ENCODE results near the gene ZNF841. TPM values are rescaled to one million over a fixed set of nuclear protein-coding genes. Genes with fewer than 3 reads are reported as not detected.

ZNF841 gene
- total and polyA plus RNA-seq, 9 of the 15 experiments (the other 6 are each of a cell fraction or from before 2014, with no cell fraction given): 3.1 to 17.1 (median 11.0) TPM

DNA sequence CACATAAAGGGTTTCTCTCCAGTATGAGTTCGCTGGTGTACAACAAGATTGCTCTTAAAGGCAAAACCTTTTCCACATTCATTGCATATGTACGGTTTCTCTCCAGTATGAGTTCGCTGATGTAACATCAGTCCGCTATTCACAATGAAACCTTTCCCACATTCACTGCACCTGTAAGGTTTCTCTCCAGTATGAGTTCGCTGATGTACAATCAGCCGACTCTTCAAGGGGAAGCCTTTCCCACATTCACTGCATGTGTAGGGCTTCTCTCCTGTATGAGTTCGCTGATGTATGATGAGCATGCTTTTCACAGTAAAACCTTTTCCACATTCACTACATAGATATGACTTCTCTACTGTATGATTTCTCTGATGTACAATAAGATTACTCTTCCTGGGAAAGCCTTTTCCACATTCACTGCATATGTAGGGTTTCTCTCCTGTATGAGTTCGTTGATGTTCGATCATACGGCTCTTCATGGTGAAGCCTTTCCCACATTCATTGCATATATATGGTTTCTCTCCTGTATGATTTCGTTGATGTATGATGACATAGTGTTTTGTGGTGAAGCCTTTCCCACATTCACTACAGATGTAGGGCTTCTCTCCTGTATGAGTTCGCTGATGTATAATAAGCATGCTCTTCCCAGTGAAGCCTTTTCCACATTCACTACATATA lies 61.4 kb downstream of the ZNF841 start (continued):
- 0 out of 2 replicates have a peak, but pooled peaks have one; percentile 54 for TF ChIP-seq CBX5 (IDR thresholded peaks at IDR 0.05; ENCODE audit: borderline replicate concordance, low read depth)
- no peak for TF ChIP-seq ZNF717 (CRISPR knock-in tag; IDR thresholded peaks at IDR 0.05)
- TF ChIP-seq NCOR1 (IDR thresholded peaks at IDR 0.05): no peak
- TF ChIP-seq, protein P1, sequence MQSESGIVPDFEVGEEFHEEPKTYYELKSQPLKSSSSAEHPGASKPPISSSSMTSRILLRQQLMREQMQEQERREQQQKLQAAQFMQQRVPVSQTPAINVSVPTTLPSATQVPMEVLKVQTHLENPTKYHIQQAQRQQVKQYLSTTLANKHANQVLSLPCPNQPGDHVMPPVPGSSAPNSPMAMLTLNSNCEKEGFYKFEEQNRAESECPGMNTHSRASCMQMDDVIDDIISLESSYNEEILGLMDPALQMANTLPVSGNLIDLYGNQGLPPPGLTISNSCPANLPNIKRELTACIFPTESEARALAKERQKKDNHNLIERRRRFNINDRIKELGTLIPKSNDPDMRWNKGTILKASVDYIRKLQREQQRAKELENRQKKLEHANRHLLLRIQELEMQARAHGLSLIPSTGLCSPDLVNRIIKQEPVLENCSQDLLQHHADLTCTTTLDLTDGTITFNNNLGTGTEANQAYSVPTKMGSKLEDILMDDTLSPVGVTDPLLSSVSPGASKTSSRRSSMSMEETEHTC (IDR thresholded peaks at IDR 0.05): no peak
- no peak for TF ChIP-seq SREBF1 (IDR thresholded peaks at IDR 0.05; ENCODE audit: borderline replicate concordance, low read depth, low read length)
- TF ChIP-seq HDAC6 (IDR thresholded peaks at IDR 0.05; ENCODE audit: low read depth, low read length): no peak
- TF ChIP-seq, protein P2, sequence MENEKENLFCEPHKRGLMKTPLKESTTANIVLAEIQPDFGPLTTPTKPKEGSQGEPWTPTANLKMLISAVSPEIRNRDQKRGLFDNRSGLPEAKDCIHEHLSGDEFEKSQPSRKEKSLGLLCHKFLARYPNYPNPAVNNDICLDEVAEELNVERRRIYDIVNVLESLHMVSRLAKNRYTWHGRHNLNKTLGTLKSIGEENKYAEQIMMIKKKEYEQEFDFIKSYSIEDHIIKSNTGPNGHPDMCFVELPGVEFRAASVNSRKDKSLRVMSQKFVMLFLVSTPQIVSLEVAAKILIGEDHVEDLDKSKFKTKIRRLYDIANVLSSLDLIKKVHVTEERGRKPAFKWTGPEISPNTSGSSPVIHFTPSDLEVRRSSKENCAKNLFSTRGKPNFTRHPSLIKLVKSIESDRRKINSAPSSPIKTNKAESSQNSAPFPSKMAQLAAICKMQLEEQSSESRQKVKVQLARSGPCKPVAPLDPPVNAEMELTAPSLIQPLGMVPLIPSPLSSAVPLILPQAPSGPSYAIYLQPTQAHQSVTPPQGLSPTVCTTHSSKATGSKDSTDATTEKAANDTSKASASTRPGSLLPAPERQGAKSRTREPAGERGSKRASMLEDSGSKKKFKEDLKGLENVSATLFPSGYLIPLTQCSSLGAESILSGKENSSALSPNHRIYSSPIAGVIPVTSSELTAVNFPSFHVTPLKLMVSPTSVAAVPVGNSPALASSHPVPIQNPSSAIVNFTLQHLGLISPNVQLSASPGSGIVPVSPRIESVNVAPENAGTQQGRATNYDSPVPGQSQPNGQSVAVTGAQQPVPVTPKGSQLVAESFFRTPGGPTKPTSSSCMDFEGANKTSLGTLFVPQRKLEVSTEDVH (IDR thresholded peaks at IDR 0.05; ENCODE audit: low read depth, partially characterized antibody): no peak
- no peak for TF ChIP-seq ZNF583 (CRISPR knock-in tag; IDR thresholded peaks at IDR 0.05)
- TF ChIP-seq, protein P3, sequence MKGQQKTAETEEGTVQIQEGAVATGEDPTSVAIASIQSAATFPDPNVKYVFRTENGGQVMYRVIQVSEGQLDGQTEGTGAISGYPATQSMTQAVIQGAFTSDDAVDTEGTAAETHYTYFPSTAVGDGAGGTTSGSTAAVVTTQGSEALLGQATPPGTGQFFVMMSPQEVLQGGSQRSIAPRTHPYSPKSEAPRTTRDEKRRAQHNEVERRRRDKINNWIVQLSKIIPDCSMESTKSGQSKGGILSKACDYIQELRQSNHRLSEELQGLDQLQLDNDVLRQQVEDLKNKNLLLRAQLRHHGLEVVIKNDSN (CRISPR knock-in tag; IDR thresholded peaks at IDR 0.05): no peak
- no peak for TF ChIP-seq POLR2A (conservative IDR thresholded peaks at IDR 0.05)
- TF ChIP-seq, protein P4, sequence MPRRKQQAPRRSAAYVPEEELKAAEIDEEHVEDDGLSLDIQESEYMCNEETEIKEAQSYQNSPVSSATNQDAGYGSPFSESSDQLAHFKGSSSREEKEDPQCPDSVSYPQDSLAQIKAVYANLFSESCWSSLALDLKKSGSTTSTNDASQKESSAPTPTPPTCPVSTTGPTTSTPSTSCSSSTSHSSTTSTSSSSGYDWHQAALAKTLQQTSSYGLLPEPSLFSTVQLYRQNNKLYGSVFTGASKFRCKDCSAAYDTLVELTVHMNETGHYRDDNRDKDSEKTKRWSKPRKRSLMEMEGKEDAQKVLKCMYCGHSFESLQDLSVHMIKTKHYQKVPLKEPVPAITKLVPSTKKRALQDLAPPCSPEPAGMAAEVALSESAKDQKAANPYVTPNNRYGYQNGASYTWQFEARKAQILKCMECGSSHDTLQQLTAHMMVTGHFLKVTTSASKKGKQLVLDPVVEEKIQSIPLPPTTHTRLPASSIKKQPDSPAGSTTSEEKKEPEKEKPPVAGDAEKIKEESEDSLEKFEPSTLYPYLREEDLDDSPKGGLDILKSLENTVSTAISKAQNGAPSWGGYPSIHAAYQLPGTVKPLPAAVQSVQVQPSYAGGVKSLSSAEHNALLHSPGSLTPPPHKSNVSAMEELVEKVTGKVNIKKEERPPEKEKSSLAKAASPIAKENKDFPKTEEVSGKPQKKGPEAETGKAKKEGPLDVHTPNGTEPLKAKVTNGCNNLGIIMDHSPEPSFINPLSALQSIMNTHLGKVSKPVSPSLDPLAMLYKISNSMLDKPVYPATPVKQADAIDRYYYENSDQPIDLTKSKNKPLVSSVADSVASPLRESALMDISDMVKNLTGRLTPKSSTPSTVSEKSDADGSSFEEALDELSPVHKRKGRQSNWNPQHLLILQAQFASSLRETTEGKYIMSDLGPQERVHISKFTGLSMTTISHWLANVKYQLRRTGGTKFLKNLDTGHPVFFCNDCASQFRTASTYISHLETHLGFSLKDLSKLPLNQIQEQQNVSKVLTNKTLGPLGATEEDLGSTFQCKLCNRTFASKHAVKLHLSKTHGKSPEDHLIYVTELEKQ (CRISPR knock-in tag; IDR thresholded peaks at IDR 0.05): no peak
- no peak for TF ChIP-seq MEF2A (IDR thresholded peaks at IDR 0.05; ENCODE audit: control insufficient read depth, low read depth, low read length)
- TF ChIP-seq, protein P5, sequence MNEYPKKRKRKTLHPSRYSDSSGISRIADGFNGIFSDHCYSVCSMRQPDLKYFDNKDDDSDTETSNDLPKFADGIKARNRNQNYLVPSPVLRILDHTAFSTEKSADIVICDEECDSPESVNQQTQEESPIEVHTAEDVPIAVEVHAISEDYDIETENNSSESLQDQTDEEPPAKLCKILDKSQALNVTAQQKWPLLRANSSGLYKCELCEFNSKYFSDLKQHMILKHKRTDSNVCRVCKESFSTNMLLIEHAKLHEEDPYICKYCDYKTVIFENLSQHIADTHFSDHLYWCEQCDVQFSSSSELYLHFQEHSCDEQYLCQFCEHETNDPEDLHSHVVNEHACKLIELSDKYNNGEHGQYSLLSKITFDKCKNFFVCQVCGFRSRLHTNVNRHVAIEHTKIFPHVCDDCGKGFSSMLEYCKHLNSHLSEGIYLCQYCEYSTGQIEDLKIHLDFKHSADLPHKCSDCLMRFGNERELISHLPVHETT (CRISPR knock-in tag; conservative IDR thresholded peaks at IDR 0.05 in 1 of 2, IDR thresholded peaks at IDR 0.05 in 1 of 2): no peak
- TF ChIP-seq KAT7 (CRISPR knock-in tag; IDR thresholded peaks at IDR 0.05; ENCODE audit: borderline replicate concordance): no peak
- TF ChIP-seq MTA1 (IDR thresholded peaks at IDR 0.05; ENCODE audit: borderline replicate concordance): no peak
- no peak for TF ChIP-seq HNRNPLL (IDR thresholded peaks at IDR 0.05; ENCODE audit: low read depth, low read length, poor library complexity, severe bottlenecking)
- peak; percentile 97 for TF ChIP-seq ZNF75A (CRISPR knock-in tag; IDR thresholded peaks at IDR 0.05)
